DND-41 (cell line): ENCODE measurements around the gene CYP3A4.

ENCODE experiments used
- EZH2 ChIP-seq: IDR thresholded peaks from 3 replicates; pipeline ENCODE4 v1.6.1; 2012; ENCODE audit warnings: borderline replicate concordance, low read depth, mild to moderate bottlenecking, moderate library complexity, low read length, inconsistent platforms; ENCODE audit not compliant: severe bottlenecking
- TF ChIP-seq, protein P1 (sequence below): IDR thresholded peaks from 2 replicates; pipeline ENCODE4 v1.5.1; 2012; ENCODE audit warnings: borderline replicate concordance, low read length, moderate library complexity, mild to moderate bottlenecking; ENCODE audit not compliant: poor library complexity, severe bottlenecking; ENCODE audit errors: extremely low read depth

DNA sequence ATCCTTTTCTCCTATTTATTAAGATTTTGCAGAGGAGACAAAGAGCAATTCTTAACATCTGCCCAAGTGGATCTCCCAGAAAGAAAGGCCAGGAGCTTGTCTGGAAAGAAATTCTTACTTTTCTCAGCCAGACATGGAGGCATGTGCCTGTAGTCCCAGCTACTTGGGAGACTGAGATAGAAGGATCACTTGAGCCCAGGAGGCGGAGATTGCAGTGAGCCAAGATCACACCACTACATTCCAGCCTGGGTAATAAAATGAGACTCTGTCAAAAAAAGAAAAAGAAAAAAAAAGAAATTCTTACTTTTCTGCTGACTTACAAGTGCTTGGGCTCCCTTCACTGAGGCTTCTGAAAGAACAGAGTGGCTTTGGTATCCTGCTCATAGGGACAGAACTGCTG is 41.5 kb upstream of the CYP3A4 start:
- TF ChIP-seq, protein P1, sequence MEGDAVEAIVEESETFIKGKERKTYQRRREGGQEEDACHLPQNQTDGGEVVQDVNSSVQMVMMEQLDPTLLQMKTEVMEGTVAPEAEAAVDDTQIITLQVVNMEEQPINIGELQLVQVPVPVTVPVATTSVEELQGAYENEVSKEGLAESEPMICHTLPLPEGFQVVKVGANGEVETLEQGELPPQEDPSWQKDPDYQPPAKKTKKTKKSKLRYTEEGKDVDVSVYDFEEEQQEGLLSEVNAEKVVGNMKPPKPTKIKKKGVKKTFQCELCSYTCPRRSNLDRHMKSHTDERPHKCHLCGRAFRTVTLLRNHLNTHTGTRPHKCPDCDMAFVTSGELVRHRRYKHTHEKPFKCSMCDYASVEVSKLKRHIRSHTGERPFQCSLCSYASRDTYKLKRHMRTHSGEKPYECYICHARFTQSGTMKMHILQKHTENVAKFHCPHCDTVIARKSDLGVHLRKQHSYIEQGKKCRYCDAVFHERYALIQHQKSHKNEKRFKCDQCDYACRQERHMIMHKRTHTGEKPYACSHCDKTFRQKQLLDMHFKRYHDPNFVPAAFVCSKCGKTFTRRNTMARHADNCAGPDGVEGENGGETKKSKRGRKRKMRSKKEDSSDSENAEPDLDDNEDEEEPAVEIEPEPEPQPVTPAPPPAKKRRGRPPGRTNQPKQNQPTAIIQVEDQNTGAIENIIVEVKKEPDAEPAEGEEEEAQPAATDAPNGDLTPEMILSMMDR: no peak
- no peak for TF ChIP-seq EZH2
